HepG2 (cell line): ENCODE results near the gene HPD. TPM values are rescaled to one million over a fixed set of nuclear protein-coding genes. Genes with fewer than 3 reads are reported as not detected.
A peak's percentile ranks its signal among the peaks of the same experiment; 100 is the strongest.

Experiments used
- ARNT2 ChIP-seq: sonication (generic); formaldehyde crosslinking; IDR thresholded peaks from 2 replicates; pipeline ENCODE4 v1.8.0; 2022; ENCODE audit warnings: mild to moderate bottlenecking, low read depth, missing genetic modification reagents, moderate library complexity
- BORCS8-MEF2B ChIP-seq: sonication (generic); formaldehyde crosslinking; IDR thresholded peaks from 2 replicates; pipeline ENCODE4 v1.8.0; 2022; ENCODE audit warnings: mild to moderate bottlenecking, missing genetic modification reagents
- BRD4 ChIP-seq: sonication (generic); formaldehyde crosslinking; IDR thresholded peaks from 2 replicates; pipeline ENCODE4 v1.4.0; 2020; ENCODE audit warnings: missing genetic modification reagents
- CEBPB ChIP-seq: IDR thresholded peaks from 2 replicates; pipeline ENCODE4 v1.6.1; 2011; ENCODE audit warnings: low read depth, low read length, improper control_type of control experiment, borderline replicate concordance
- DPF2 ChIP-seq: sonication (generic); formaldehyde crosslinking; IDR thresholded peaks from 2 replicates; pipeline ENCODE4 v1.4.0; 2020; ENCODE audit warnings: mild to moderate bottlenecking, low read depth, missing genetic modification reagents, borderline replicate concordance
- ELF1 ChIP-seq: sonication (generic); formaldehyde crosslinking; IDR thresholded peaks from 2 replicates; pipeline ENCODE4 v1.4.0; 2020; ENCODE audit warnings: missing genetic modification reagents
- GZF1 ChIP-seq: sonication (generic); formaldehyde crosslinking; IDR thresholded peaks from 2 replicates; pipeline ENCODE4 v1.5.1; 2020; ENCODE audit warnings: mild to moderate bottlenecking, missing genetic modification reagents
- HOXA3 ChIP-seq: sonication (generic); formaldehyde crosslinking; IDR thresholded peaks from 2 replicates; pipeline ENCODE4 v1.5.0; 2020; ENCODE audit warnings: missing genetic modification reagents
- IRX3 ChIP-seq: sonication (generic); formaldehyde crosslinking; IDR thresholded peaks from 2 replicates; pipeline ENCODE4 v1.8.1; 2023; ENCODE audit warnings: mild to moderate bottlenecking, low read depth, missing genetic modification reagents, borderline replicate concordance
- JDP2 ChIP-seq: sonication (generic); formaldehyde crosslinking; IDR thresholded peaks from 2 replicates; pipeline ENCODE4 v1.8.1; 2022; ENCODE audit warnings: missing genetic modification reagents, borderline replicate concordance
- MBD4 ChIP-seq: IDR thresholded peaks from 2 replicates; pipeline ENCODE4 v1.6.1; 2012; ENCODE audit warnings: low read length, inconsistent platforms, borderline replicate concordance
- NFATC3 ChIP-seq: sonication (generic); formaldehyde crosslinking; IDR thresholded peaks from 2 replicates; pipeline ENCODE4 v1.5.1; 2020; ENCODE audit warnings: mild to moderate bottlenecking, missing genetic modification reagents
- NR2F1 ChIP-seq, 2 experiments: fragments of 450-650 bp in 1 of 2; formaldehyde crosslinking in 1 of 2; IDR thresholded peaks; 2 replicates each; pipeline versions ENCODE4 v1.5.0 to v1.6.1; 2016 to 2020; ENCODE audit warnings: mild to moderate bottlenecking in 1 of 2, missing compliant biosample characterization in 1 of 2, missing genetic modification reagents in 1 of 2, moderate library complexity in 1 of 2
- PATZ1 ChIP-seq: sonication (generic); formaldehyde crosslinking; IDR thresholded peaks from 2 replicates; pipeline ENCODE4 v1.4.0; 2020; ENCODE audit warnings: missing genetic modification reagents
- POLR2AphosphoS5 ChIP-seq: IDR thresholded peaks from 2 replicates; pipeline ENCODE4 v1.6.1; 2012; ENCODE audit warnings: low read depth, low read length
- TAF1 ChIP-seq: sonication (generic); formaldehyde crosslinking; IDR thresholded peaks from 2 replicates; pipeline ENCODE4 v1.4.0; 2020; ENCODE audit warnings: missing genetic modification reagents
- TEF ChIP-seq: sonication (generic); formaldehyde crosslinking; IDR thresholded peaks from 2 replicates; pipeline ENCODE4 v1.5.0; 2020; ENCODE audit warnings: missing genetic modification reagents
- ZBED4 ChIP-seq: sonication (generic); formaldehyde crosslinking; IDR thresholded peaks from 2 replicates; pipeline ENCODE4 v1.4.0; 2020; ENCODE audit warnings: missing genetic modification reagents, borderline replicate concordance
- ZFX ChIP-seq: sonication (generic); formaldehyde crosslinking; IDR thresholded peaks from 2 replicates; pipeline ENCODE4 v1.4.0; 2020; ENCODE audit warnings: mild to moderate bottlenecking, low read depth, missing genetic modification reagents, moderate library complexity
- ZNF263 ChIP-seq: sonication (generic); formaldehyde crosslinking; IDR thresholded peaks from 2 replicates; pipeline ENCODE4 v1.4.0; 2020; ENCODE audit warnings: missing genetic modification reagents
- ZNF331 ChIP-seq: sonication (generic); formaldehyde crosslinking; IDR thresholded peaks from 2 replicates; pipeline ENCODE4 v1.4.0; 2020; ENCODE audit warnings: missing genetic modification reagents
- ZNF460 ChIP-seq: sonication (generic); formaldehyde crosslinking; IDR thresholded peaks from 2 replicates; pipeline ENCODE4 v1.5.1; 2020; ENCODE audit warnings: missing genetic modification reagents, mild to moderate bottlenecking, borderline replicate concordance
- ZNF740 ChIP-seq: sonication (generic); formaldehyde crosslinking; IDR thresholded peaks from 2 replicates; pipeline ENCODE4 v1.4.0; 2020; ENCODE audit warnings: missing genetic modification reagents
- polyA plus RNA-seq, 8 experiments: library from polyadenylated mRNA; depleted of rRNA in 3 of 8; stranded (reverse) in 7 of 8; unstranded in 1 of 8; fragments of >200 nt; fragmentation: Illumina TruSeq in 4 of 8; extraction: Trizol in 4 of 8; gene quantifications; 2 replicates each; pipeline versions ENCODE4 v1.2.1 to v1.2.3, GENCODE V29; 2011 to 2016; ENCODE audit warnings: low read depth in 4 of 8, missing spikeins in 1 of 8, mixed read lengths in 1 of 8; ENCODE audit not compliant: insufficient read depth in 1 of 8
- total RNA-seq, 5 experiments: library from RNA; depleted of rRNA; stranded (reverse); fragments of >200 nt; fragmentation: Illumina TruSeq; extraction: Trizol; gene quantifications; 2 replicates each; pipeline ENCODE4 v1.2.3, GENCODE V29; 2016; ENCODE audit warnings: low read depth in 1 of 5

Gene HPD
- total and polyA plus RNA-seq, 2 of the 13 experiments (the other 11 are each of a cell fraction or from before 2014, with no cell fraction given), result 120 to 195 TPM

- TF ChIP-seq IRX3 (CRISPR knock-in tag) (no peak), ZNF263 (CRISPR knock-in tag) (no peak), ELF1 (CRISPR knock-in tag) (no peak), NFATC3 (CRISPR knock-in tag) (no peak), ZBED4 (CRISPR knock-in tag) (no peak), ARNT2 (no peak), JDP2 (no peak), CEBPB (peak; percentile 68; the same call in 1 of the 2 replicates), BORCS8-MEF2B (CRISPR knock-in tag) (0 out of 2 replicates have a peak, but pooled peaks have one; percentile 8), NR2F1 (CRISPR knock-in tag; IDR thresholded peaks at IDR 0.05) (no peak), PATZ1 (CRISPR knock-in tag) (peak; percentile 81), POLR2AphosphoS5 (peak; percentile 14; the same call in 1 of the 2 replicates), ZFX (peak; percentile 7; the same call in 1 of the 2 replicates), MBD4 (no peak), BRD4 (no peak), ZNF331 (CRISPR knock-in tag) (0 out of 2 replicates have a peak, but pooled peaks have one; percentile 6), ZNF740 (CRISPR knock-in tag) (no peak; the same call in 1 of the 2 replicates), TEF (no peak), GZF1 (CRISPR knock-in tag) (0 out of 2 replicates have a peak, but pooled peaks have one; percentile 19), ZNF460 (CRISPR knock-in tag) (no peak), DPF2 (CRISPR knock-in tag) (no peak), TAF1 (CRISPR knock-in tag) (0 out of 2 replicates have a peak, but pooled peaks have one; percentile 19), HOXA3 (0 out of 2 replicates have a peak, but pooled peaks have one; percentile 3)
These were observed 59.4 kb downstream of the HPD start (continued) for GRCh38 chr12:121799156-121799841.
